Measurements from ENCODE around the gene CDH13.

The CDH13 gene

GRCh38 chr16:83579436-83579835 is 952.7 kb downstream of the CDH13 start:
- no peak for DNase-seq (ENCODE audit: low read depth)

- DNase-seq (ENCODE audit: low read depth), result no peak
These were observed 954.3 kb downstream of the CDH13 start for GRCh38 chr16:83581082-83581481.

- DNase-seq (ENCODE audit: low read depth), result no peak
These were observed 955.4 kb downstream of the CDH13 start for GRCh38 chr16:83581994-83582747.

GRCh38 chr16:83586036-83586435 is 959.3 kb downstream of the CDH13 start:
- DNase-seq (ENCODE audit: low read depth), result no peak

GRCh38 chr16:83586461-83587200 is 959.9 kb downstream of the CDH13 start:
- DNase-seq (ENCODE audit: low read depth), result no peak

GRCh38 chr16:83587201-83587600 is 960.4 kb downstream of the CDH13 start:
- no peak for DNase-seq (ENCODE audit: low read depth)

- no peak for DNase-seq (ENCODE audit: low read depth)
These were observed 961.3 kb downstream of the CDH13 start for GRCh38 chr16:83588070-83588469.

- DNase-seq (ENCODE audit: low read depth), result no peak
These were observed 962.8 kb downstream of the CDH13 start for GRCh38 chr16:83589576-83589975.

GRCh38 chr16:83592778-83593177 is 966.0 kb downstream of the CDH13 start:
- no peak for DNase-seq (ENCODE audit: low read depth)

- DNase-seq (ENCODE audit: low read depth), result no peak
These were observed 973.2 kb downstream of the CDH13 start for GRCh38 chr16:83599789-83600462.

GRCh38 chr16:83602761-83603722 is 976.3 kb downstream of the CDH13 start:
- DNase-seq (ENCODE audit: low read depth), result no peak

- DNase-seq (ENCODE audit: low read depth), result no peak
These were observed 977.2 kb downstream of the CDH13 start for GRCh38 chr16:83603723-83604570.

GRCh38 chr16:83606486-83607030 is 979.8 kb downstream of the CDH13 start:
- DNase-seq (ENCODE audit: low read depth), result no peak

GRCh38 chr16:83609178-83609577 is 982.4 kb downstream of the CDH13 start:
- DNase-seq (ENCODE audit: low read depth), result no peak

- no peak for DNase-seq (ENCODE audit: low read depth)
These were observed 988.6 kb downstream of the CDH13 start for GRCh38 chr16:83615141-83615952.

- DNase-seq (ENCODE audit: low read depth), result no peak
These were observed 989.2 kb downstream of the CDH13 start for GRCh38 chr16:83615953-83616350.

- DNase-seq (ENCODE audit: low read depth), result no peak
These were observed 992.8 kb downstream of the CDH13 start for GRCh38 chr16:83619381-83620150.

GRCh38 chr16:83622010-83622409 is 995.2 kb downstream of the CDH13 start:
- DNase-seq (ENCODE audit: low read depth), result no peak

Measured in activated T-helper 1 cell treated with Interleukin-2 at 50 U/mL for 16 hours (primary cell).